Measurements from ENCODE around the gene HM13.

GRCh38 chr20:31473331-31474096 is 40.7 kb upstream of the HM13 start:
- TF ChIP-seq POLR2AphosphoS5 (IDR thresholded peaks at IDR 0.05) (no peak), EP300 (IDR thresholded peaks at IDR 0.05) (no peak), CTCF (IDR thresholded peaks at IDR 0.05) (no peak)

All from stomach (tissue), 4 donors.